Tibial artery (tissue), 4 donors: ENCODE results near the gene PPIL1.
"Not testable (repeated sequence)": the region's sequence is repeated elsewhere in the genome, so short reads cannot be mapped to it uniquely, and the experiment has no call there.

Experiments used
- DNase-seq, 2 donors: peaks; one replicate each; pipeline ENCODE4 v3.0.0-alpha.2; 2019
- H3K27ac ChIP-seq, 2 donors: fragments of 200-600 bp; sonication (generic) in 1 of 2; 1 replicate in 1 of 2; 2 replicates in 1 of 2; pipeline ENCODE4 v1.5.1; 2018 to 2019; ENCODE audit warnings: mild to moderate bottlenecking in 1 of 2
- H3K27me3 ChIP-seq, 2 donors: fragments of 200-600 bp; sonication (generic) in 1 of 2; one replicate each; pipeline versions ENCODE4 v1.5.1 to v1.6.0; 2016 to 2019
- H3K36me3 ChIP-seq, 3 donors: fragments of 200-600 bp; sonication (generic) in 2 of 3; one replicate each; pipeline ENCODE4 v1.5.1; 2016 to 2019; ENCODE audit warnings: mild to moderate bottlenecking in 2 of 3
- H3K4me1 ChIP-seq, 4 donors: fragments of 200-600 bp; sonication (generic) in 2 of 4; 1 replicate in 3 of 4; 2 replicates in 1 of 4; pipeline ENCODE4 v1.5.1; 2016 to 2019
- H3K4me3 ChIP-seq, 2 donors: fragments of 200-600 bp; sonication (generic) in 1 of 2; 1 replicate in 1 of 2; 2 replicates in 1 of 2; pipeline ENCODE4 v1.5.1; 2018 to 2019; ENCODE audit warnings: mild to moderate bottlenecking in 2 of 2
- H3K9me3 ChIP-seq, 3 donors: fragments of 200-600 bp; sonication (generic) in 1 of 3; one replicate each; pipeline ENCODE4 v1.5.1; 2016 to 2019
- intact Hi-C: fragments of 100-400 bp; cut with DNase I; formaldehyde crosslinking; loops from one replicate; pipeline ENCODE4 v1.15.0; 2023; ENCODE audit warnings: low total_unique reads
- TF ChIP-seq, protein P1 (sequence below), 2 experiments: fragments of 200-600 bp in 1 of 2; fragments of 450-650 bp in 1 of 2; IDR thresholded peaks; one replicate each; pipeline ENCODE4 v1.5.1; 2017 to 2019; ENCODE audit warnings: antibody characterized with exemption in 2 of 2, mild to moderate bottlenecking in 1 of 2, moderate library complexity in 1 of 2

The PPIL1 gene

GRCh38 chr6:36904114-36904513 lies 29.5 kb upstream of the PPIL1 start:
- no peak overlapping the region for H3K27ac ChIP-seq
- intact Hi-C loops, result no loop called here
- TF ChIP-seq, protein P1, sequence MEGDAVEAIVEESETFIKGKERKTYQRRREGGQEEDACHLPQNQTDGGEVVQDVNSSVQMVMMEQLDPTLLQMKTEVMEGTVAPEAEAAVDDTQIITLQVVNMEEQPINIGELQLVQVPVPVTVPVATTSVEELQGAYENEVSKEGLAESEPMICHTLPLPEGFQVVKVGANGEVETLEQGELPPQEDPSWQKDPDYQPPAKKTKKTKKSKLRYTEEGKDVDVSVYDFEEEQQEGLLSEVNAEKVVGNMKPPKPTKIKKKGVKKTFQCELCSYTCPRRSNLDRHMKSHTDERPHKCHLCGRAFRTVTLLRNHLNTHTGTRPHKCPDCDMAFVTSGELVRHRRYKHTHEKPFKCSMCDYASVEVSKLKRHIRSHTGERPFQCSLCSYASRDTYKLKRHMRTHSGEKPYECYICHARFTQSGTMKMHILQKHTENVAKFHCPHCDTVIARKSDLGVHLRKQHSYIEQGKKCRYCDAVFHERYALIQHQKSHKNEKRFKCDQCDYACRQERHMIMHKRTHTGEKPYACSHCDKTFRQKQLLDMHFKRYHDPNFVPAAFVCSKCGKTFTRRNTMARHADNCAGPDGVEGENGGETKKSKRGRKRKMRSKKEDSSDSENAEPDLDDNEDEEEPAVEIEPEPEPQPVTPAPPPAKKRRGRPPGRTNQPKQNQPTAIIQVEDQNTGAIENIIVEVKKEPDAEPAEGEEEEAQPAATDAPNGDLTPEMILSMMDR (IDR thresholded peaks at IDR 0.05), result no peak

DNA sequence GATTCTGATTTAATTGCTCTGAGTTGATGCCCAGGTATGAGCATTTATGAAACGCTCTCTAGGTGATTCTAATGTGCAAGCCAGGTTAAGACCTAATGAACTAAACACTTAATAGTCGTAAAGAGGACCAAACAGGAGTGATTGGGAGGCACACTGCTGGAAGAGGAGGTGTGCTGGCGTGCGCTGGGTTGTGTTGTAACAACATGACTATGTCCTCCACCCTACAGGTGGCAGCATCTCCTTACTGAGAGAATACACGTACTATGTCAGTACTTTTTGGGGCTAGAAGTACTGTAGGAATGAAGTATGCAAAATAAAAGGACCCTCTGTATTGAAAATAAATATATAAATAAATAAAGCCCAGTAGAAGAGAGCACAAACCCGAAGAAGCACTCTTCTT lies 23.0 kb upstream of the PPIL1 start:
- H3K9me3 ChIP-seq, result no peaks in the 10 kb centered on the region
- intact Hi-C loops, result no loop called here
- H3K27ac ChIP-seq, result no peak overlapping the region
- no peaks in the 10 kb centered on the region for H3K27me3 ChIP-seq
- no peak overlapping the region for H3K4me3 ChIP-seq
- TF ChIP-seq, protein P1 (IDR thresholded peaks at IDR 0.05), result no peak
- DNase-seq, result no peak
- H3K36me3 ChIP-seq, result peaks cover 32 to 65% (median 42%) of the 10 kb centered on the region in 3 donors
- no peaks in the 10 kb centered on the region for H3K4me1 ChIP-seq

More at GRCh38 chr6:36904114-36904513, 29.5 kb upstream of the PPIL1 start:
- Histone ChIP-seq H3K9me3 (no peaks in the 10 kb centered on the region), H3K4me1 (peaks cover 0 to 37% (median 30%) of the 10 kb centered on the region in 4 donors), H3K36me3 (peaks cover 39 to 49% (median 41%) of the 10 kb centered on the region in 3 donors), H3K4me3 (no peak overlapping the region), H3K27me3 (no peaks in the 10 kb centered on the region)
- no peak for DNase-seq

- DNase-seq, result no peak
- no peaks in the 10 kb centered on the region for H3K27me3 ChIP-seq
- no peak overlapping the region for H3K4me3 ChIP-seq
- intact Hi-C loops, result no loop called here
- H3K4me1 ChIP-seq, result no peaks in the 10 kb centered on the region
- peaks cover 4 to 32% (median 16%) of the 10 kb centered on the region in 3 donors for H3K36me3 ChIP-seq
- no peaks in the 10 kb centered on the region for H3K9me3 ChIP-seq
- no peak overlapping the region for H3K27ac ChIP-seq
- TF ChIP-seq, protein P1 (IDR thresholded peaks at IDR 0.05), result no peak
Measured at GRCh38 chr6:36893976-36894932, 19.7 kb upstream of the PPIL1 start.

DNA sequence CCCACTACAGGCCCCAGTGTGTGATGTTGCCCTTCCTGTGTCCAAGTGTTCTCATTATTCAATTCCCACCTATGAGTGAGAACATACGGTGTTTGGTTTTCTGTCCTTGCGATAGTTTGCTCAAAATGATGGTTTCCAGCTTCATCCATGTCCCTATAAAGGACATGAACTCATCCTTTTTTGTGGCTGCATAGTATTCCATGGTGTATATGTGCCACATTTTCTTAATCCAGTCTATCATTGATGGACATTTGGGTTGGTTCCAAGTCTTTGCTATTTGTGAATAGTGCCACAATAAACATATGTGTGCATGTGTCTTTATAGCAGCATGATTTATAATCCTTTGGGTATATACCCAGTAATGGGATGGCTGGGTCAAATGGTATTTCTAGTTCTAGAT lies 16.6 kb upstream of the PPIL1 start:
- H3K4me3 ChIP-seq, H3K27me3 ChIP-seq, DNase-seq, intact Hi-C loops, H3K9me3 ChIP-seq, H3K27ac ChIP-seq: not testable (repeated sequence)
- Histone ChIP-seq H3K36me3 (peaks cover 0 to 19% (median 10%) of the 10 kb centered on the region in 3 donors), H3K4me1 (peaks cover 0 to 18% (median 13%) of the 10 kb centered on the region in 4 donors)

- peaks cover 0 to 22% (median 16%) of the 10 kb centered on the region in 4 donors for H3K4me1 ChIP-seq
Measured at GRCh38 chr6:36890112-36890663, 15.6 kb upstream of the PPIL1 start.

More at GRCh38 chr6:36890112-36890663, 15.6 kb upstream of the PPIL1 start:
- Histone ChIP-seq H3K27ac (no peak overlapping the region), H3K4me3 (no peak overlapping the region), H3K9me3 (no peaks in the 10 kb centered on the region), H3K27me3 (no peaks in the 10 kb centered on the region), H3K36me3 (peaks cover 0 to 10% (median 10%) of the 10 kb centered on the region in 3 donors)
- TF ChIP-seq, protein P1 (IDR thresholded peaks at IDR 0.05), result no peak
- intact Hi-C loops, result no loop called here
- no peak for DNase-seq
